GM21390 (cell line): ENCODE results near the gene SPRED2.
A peak's percentile ranks its signal among the peaks of the same experiment; 100 is the strongest.

Source experiments
- ATAC-seq: cut with Tn5 transposase; IDR thresholded peaks from one replicate; pipeline ENCODE4 v1.9.1; 2021; ENCODE audit not compliant: unreplicated experiment

Gene SPRED2

GRCh38 chr2:65416945-65417344 lies 15.5 kb downstream of the SPRED2 start:
- ATAC-seq: no peak

- ATAC-seq: no peak
Measured at GRCh38 chr2:65416321-65416720, 16.1 kb downstream of the SPRED2 start.

- ATAC-seq: no peak
Measured at GRCh38 chr2:65415091-65415490, 17.3 kb downstream of the SPRED2 start.

- no peak for ATAC-seq
Measured at GRCh38 chr2:65413610-65414009, 18.8 kb downstream of the SPRED2 start.

- no peak for ATAC-seq
Measured at GRCh38 chr2:65413106-65413505, 19.3 kb downstream of the SPRED2 start.

- ATAC-seq: no peak
Measured at GRCh38 chr2:65411056-65411795, 21.2 kb downstream of the SPRED2 start.

GRCh38 chr2:65409045-65409444 lies 23.4 kb downstream of the SPRED2 start:
- no peak for ATAC-seq

GRCh38 chr2:65407240-65407639 lies 25.2 kb downstream of the SPRED2 start:
- no peak for ATAC-seq

GRCh38 chr2:65404988-65405697 lies 27.3 kb downstream of the SPRED2 start:
- no peak for ATAC-seq

GRCh38 chr2:65403529-65403915 lies 28.9 kb downstream of the SPRED2 start:
- no peak for ATAC-seq

GRCh38 chr2:65402780-65403528 lies 29.4 kb downstream of the SPRED2 start:
- no peak for ATAC-seq

GRCh38 chr2:65402323-65402722 lies 30.1 kb downstream of the SPRED2 start:
- ATAC-seq: no peak

- peak; percentile 46 for ATAC-seq
Measured at GRCh38 chr2:65397122-65397521, 35.3 kb downstream of the SPRED2 start.

- no peak for ATAC-seq
Measured at GRCh38 chr2:65396348-65397026, 35.9 kb downstream of the SPRED2 start.

- ATAC-seq: no peak
Measured at GRCh38 chr2:65395621-65396347, 36.6 kb downstream of the SPRED2 start.

- no peak for ATAC-seq
Measured at GRCh38 chr2:65393743-65394422, 38.5 kb downstream of the SPRED2 start.

GRCh38 chr2:65393046-65393445 lies 39.4 kb downstream of the SPRED2 start:
- ATAC-seq: no peak

- no peak for ATAC-seq
Measured at GRCh38 chr2:65392609-65393008, 39.8 kb downstream of the SPRED2 start.

- peak; percentile 66 for ATAC-seq
Measured at GRCh38 chr2:65390134-65390533, 42.3 kb downstream of the SPRED2 start.

- ATAC-seq: no peak
Measured at GRCh38 chr2:65389476-65389875, 42.9 kb downstream of the SPRED2 start.
